ENCODE data around the gene REV3L.

DNA sequence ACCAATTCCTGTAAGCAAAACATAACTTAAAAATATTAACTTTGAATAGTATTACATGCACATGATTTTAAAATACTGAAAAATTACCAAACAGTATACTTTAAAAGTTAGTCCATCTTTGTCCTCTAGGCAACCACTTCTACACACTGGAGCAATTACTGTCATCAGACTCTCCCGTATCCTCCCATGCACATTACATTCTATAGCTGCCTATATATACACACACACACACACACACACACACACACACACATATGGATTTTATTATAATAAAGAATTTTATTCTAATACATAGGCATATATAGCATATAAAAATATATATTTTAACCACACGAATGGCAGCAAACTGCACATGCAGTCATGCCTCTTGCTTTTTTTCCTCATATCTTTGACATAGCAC, 8.2 kb downstream of the REV3L start:
- no peak for TF ChIP-seq TAF1 (IDR thresholded peaks at IDR 0.05; ENCODE audit: low read depth, low read length)
- no peak for TF ChIP-seq PAX5 (IDR thresholded peaks at IDR 0.05; ENCODE audit: insufficient read depth, low read length, severe bottlenecking)
- no peak for TF ChIP-seq POLR2A (IDR thresholded peaks at IDR 0.05; ENCODE audit: low read depth, low read length)
